GM21423 (cell line): Measurements from ENCODE around the gene GGA3.

Experiments used
- ATAC-seq: cut with Tn5 transposase; IDR thresholded peaks from one replicate; pipeline ENCODE4 v1.9.1; 2021; ENCODE audit warnings: mild to moderate bottlenecking, moderate library complexity; ENCODE audit not compliant: unreplicated experiment

Gene GGA3

DNA sequence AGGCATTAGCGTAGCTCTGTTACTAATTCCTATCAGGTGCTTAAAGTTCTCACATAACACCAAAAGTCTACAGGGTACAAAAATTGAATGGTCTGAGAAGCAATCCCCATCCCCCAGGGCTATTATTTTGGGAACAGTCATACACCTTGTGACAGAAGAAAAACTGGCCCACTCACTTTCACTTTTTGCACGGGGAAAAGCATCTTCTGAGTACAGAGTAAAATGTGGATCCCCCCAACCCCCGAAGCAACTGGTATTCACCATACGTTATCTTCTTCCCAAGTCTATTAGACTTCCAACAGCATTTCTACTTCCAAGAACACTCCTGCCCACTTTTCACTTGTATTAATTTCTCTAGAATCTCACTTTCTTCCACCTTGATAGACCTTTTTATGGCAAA, 11.8 kb downstream of the GGA3 start:
- ATAC-seq, result no peak

DNA sequence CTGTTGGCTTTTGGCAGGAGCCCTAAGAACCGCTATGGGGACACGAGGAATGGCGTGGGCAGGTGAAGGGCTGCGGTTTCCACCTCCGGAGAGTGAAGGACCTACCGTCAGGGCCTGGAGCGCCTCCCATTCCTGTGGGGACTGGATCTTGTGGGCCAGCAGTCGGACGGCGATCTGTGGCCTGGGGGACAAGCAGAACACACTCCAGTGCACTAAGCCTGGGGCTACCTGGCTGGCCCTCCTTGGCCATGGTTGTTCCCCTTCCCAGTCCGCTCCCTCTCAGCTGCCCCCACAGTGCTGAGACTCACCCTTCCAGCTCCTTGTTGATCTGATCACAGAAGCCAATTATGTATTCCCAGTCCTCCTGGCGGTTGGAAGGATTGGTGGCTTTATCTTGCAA, 15.0 kb downstream of the GGA3 start:
- no peak for ATAC-seq

DNA sequence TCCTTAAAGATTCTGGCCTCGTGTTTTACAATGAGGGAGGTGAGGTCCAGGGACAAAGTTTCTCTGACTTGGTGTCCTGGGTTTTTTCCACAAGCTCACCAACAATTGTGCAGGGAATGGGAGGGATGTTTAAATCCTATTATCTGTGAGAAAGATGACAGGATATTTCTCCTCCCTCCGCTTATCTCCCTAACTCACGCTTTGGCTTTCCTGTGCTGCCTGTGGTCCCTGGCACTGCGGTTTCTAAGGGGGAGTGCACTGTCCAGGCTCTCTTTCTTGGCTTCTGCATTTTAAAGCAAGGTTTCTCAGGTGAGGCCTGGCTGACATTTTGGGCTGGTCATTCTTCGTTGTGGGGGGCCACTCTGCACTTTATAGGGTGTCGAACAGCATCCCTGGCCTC, 16.4 kb downstream of the GGA3 start:
- ATAC-seq, result no peak

DNA sequence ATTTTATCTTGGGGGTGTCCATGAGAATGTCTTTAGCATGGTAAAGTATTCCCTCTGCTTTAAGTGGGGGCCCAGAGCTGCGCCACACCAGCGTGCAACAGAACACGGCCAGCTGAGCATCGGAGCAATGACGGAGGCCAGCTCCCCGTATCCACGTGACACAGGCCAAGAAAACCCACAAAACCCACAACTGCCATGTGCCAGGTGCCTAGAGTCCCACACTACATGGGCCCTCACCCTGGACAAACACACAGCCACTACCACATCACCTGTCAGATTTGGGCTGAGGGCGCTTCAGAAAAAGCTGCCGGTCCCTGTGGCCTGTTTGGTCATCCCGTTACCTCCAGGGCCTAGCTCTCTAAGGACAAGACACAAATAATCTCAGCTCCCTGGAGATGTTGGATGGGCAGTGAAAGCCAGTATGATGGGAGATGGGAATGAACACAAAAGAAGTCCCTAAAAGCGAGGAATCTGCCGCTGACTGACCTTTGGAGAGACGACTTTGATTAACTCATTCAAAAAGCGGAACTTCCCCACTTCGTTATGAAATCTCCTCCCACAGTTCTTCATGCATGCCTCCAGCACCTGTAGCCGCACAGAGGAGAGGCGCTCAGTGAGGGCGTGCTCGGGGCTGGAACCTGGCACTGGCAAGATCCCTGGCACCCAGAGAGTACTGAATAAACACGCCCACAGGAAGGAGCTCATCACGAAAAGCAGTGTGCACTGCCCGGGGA, 17.1 kb downstream of the GGA3 start:
- no peak for ATAC-seq

DNA sequence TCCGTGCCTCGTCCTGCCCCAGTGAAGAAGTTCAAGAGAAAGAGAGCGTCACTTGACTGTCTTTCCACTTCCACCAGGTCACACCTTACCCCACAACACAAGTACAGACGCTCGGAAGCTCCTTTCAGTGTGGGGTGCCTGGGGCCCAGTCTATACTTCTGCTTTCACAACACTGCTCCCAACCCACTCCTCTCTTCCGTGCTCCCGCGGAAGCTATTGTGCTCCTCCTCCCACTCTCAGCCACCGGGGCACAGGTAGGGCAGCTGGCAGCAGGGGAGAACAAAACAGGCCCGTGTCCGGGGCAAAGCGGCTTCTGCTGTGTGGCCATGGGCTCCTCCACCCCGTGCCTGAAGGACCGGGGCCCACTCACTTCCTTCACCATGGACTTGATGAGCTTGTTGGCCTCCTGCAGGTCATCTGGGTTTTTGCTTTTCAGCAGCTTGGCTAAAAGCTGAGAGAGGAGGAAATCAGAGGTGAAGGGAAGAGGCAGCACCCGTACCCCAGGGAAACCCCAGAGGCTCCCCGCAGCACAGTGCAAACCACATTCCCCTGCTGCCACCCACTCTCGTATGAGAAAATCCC, 18.9 kb downstream of the GGA3 start:
- ATAC-seq, result no peak

DNA sequence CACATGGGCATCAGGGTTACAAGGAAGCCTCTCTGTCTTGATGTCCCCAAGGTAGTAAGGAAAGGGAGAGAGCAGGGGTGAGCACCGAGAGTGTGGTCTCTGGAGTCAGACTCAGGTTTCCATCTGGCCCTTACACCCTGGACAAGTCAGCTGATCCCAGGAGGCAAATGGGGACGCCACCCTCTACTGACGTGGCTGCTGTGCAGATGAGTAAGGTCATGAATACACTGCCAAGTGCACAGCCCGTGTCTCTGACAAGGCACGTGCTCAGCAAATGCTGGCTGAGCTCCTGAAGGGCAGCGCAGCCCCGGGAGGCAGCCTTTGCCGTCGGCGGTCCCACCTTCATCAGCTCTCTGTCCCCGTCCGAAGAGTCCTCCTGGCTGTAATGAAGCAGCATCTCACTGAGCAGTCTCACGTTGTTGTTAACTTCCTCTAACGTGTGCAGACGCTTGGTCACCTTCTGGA, 19.4 kb downstream of the GGA3 start:
- no peak for ATAC-seq

DNA sequence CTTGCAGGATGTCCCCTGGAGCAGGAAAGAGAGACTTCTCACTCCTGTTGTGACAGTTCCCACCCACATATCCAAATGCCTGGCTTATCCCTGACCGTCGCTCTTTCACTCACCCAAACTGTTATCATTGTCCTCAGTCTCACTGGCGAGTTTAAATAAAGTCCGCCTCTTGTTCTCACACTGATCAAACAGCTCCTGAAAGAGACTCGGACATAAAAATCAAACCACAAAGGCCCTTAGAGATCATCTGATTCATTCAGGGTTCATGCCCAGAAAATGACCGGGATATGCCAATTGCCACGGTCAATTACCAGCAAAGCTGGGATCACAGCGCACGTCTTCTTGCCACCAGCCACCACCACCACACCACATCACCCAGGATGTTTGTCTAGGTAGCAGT, 19.9 kb downstream of the GGA3 start:
- no peak for ATAC-seq

DNA sequence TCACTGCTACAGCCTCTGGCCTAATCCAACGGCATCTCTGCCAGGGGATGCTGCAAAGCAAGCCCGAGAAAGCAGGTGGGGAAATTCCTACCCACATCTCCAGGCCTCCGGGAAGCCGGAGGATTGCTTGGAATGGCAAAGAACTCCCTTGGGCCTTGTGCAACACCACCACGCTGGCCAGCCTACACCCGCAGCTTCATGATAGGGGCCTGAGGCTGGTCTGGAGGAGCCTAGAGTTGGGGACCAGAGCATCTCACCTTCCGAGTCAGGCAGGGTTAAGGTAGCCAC, 20.3 kb downstream of the GGA3 start:
- ATAC-seq, result no peak

DNA sequence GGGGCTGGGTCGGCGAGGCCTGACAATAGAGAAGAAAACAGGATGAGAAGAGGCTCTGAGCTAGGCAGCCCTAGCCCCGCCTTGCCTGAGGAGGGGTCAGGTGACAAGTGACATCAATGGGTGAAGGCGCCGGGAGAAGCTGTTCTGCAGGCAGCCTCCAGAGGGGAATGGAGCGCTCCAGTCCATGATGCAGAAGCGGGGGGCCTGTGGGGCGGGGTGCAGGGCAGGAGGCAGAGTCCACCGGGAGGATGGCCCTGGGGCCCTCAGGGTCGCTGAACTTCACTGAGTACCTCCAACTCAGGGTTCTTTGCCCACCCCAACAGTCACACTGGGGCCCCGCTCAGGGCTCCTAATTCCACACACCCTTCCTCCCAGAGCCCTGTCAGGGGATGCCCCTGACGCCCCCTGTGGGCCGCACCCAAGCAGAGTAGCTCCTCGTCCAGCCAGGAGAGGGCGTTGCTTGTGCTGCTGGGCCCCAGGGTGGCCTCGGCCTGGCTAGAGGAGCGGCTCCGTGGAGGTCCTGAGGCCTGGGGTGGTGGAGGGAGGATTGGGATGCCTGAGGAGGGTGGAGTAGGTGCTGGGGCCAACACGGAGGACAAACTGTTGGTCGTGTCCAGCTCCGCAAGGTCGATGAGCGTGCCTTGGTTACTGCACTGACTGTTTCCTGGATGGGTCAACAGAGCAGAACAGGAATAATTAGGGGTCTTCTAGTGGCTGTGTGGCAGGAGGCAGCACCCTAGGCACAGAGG, 20.8 kb downstream of the GGA3 start:
- ATAC-seq, result no peak

DNA sequence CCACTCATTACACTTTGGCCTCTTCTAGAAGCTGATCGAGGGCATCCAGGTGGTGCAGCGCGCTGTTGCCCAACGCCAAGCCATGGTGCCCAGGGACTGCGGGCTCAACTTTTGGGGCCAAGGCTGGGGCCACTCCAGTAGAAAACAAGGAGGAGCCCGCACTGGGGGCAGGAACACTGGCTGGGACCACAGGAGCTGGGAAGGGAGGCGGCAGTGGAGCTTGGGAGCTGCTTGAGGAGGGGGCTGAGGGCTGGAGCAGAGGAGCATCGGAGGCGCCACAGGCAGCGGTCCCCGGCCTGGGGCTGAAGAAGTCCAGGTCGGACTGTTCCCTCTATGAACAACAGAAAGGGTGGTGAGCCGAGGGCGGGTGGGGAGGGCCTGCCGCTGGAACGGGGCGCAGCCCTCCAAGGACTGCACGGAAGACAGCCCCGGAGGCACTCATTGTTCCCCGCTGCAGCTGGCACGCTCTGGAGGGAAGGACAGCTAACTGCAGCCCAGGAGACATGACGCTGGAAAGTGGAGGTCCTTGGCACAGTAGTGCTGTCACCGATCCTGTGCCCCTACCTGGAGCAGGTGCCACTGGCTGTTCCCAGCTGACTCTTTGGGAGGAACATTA, 21.5 kb downstream of the GGA3 start:
- ATAC-seq, result no peak

DNA sequence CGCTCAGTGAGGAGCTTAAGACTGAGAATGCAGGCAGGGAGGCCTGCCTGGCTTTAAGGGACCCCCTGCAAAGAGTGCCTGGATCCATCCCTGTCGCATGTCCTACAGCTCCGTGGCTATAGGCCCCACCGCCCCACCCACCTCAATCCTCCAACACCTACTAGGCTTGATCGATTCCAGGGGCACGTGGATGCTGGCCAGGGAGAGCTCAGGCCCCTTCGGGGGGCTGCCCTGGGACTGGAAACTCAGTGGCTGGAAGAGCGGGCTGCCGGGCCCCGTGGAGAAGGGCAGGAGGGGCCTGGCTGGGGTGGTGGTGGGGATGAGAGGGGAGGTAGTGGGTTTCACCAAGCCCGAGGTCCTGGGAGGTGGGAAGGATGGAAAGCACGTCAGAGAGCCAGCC, 22.2 kb downstream of the GGA3 start:
- ATAC-seq, result no peak

DNA sequence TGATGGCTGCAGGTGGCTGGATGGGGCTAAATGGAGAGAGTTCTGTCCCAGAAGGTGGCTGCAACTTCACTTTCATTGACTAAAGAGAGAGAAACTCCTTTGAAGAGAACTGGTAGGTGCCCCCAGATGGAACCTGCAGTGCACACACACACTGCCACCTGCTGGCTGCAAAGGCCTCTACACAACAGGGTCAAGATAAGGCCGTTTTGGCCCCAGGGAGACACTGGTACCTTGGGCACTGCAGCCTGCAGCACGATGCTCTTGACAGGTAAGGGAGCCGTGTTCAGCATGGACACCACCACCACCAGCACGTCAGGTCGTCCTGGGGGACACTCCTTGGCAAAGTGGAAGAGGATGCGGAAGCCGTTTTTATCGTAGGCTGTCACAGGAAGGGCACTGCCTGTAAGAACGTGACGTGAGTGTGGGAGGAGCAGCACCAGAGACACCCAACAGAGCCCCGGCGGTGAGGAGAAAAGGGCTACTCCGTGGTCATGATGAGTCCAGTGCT, 22.7 kb downstream of the GGA3 start:
- no peak for ATAC-seq

DNA sequence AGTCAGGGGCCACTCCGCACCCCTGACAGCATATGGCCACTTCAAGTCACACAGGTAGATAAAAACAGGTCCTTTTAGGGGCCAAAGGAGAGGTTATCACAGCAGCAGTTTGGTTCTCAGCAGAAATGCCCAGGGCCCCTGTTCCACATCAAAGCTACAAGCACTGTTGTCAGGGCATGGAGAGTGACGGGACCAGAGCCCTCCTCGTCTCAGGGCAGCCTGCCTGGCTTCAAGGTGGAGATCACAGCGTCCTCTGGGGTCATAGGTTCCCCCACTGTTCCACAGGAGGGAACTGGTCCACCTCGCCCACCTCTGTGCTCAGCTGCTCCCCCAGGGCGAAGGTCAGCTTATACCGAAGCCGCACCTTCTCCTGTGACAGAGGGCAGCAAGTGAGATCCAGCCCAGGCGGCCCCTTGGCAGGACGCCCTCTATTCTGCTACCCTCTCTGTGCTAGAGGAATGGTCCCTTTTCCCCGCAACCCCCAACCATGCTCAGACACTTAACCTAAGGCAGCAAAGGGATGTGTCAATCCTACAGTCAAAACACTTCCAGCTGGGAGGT, 23.3 kb downstream of the GGA3 start:
- no peak for ATAC-seq

DNA sequence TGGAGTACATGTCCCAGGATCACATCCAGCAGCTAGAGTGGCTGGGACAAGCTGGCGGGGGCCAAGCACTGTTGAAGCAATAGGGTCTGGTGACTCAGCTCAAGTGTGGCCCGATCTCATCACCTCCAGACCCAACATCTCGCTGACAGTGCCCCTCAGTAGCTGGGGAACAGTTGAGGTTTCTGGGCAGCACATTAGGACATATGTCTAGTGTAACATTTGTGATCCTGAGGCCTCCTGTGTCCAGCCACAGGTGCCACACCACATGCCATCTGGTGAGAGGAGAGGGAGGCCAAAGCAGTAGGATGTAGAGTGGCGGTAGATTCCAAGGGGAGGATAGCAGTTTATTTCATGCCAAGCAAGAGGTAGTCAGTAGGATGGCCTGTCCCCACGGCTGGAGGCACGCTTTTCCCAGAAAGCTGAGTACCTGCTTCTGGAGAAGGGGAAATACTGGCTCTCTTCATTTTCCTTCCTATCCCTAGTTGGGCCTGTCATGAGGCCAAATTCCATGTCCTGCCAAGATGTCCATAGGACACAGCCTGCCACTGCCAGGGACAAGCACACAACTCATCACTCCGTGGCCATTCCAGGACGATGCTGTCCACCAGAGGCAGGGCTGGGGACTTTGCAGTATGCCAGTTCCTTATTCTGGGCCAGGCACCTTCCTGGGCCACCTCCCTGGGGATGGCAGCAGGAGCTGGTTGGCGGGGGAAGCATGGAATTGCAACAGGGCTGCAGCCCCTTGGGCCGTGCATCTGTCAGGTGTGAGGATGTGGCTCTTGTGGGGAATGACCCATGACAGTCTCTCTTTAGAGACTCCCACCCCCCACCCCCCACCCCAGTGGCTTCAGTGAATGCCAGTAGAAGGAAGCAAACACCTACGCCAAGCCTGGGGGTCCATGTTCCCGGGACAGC, 24.0 kb downstream of the GGA3 start:
- ATAC-seq, result no peak

DNA sequence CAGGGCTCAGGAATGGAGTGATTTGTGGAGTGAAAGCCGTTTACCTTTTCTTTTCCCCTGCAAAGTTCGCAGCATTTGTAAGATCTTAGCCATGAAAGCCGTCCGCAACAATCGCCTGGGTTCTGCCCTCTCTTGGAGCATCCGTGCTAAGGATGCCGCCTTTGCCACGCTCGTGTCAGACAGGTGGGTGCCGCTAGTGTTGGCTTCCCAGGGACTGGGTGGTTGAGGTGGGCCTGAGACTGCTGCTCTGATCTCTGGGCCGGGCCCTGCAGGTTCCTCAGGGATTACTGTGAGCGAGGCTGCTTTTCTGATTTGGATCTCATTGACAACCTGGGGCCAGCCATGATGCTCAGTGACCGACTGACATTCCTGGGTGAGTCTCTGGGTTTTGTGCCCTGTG, 28.6 kb downstream of the GGA3 start:
- no peak for ATAC-seq

DNA sequence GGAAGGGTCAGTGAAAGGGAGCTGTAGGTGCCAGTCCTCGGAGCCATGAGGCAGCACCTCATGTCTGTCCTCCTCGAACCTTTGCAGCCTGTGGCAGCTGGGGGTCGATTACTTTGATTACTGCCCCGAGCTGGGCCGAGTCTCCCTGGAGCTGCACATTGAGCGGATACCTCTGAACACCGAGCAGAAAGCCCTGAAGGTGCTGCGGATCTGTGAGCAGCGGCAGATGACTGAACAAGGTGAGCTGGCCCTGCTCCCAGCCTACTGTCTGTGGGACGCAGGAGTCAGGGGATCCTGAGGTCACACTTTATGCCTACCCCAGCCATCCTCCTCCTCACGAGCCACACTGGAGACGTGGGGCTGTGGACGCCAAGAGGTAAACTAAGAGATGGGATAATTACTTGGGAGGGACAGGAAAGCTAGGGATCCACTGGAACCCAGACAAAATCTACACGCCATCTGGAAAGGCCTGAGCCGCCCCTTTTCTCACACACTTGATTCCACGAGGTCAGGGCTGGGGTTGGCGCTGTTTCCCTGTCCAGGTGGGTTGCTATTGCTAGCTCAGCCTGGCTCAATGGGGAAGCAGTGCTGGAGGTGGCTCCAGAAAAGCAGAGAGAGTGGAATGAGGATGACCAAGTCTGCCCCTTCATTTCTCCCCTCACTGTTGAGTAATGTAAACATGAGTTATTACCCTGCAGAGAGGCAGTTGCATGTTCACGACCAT, 29.5 kb downstream of the GGA3 start:
- ATAC-seq, result no peak

DNA sequence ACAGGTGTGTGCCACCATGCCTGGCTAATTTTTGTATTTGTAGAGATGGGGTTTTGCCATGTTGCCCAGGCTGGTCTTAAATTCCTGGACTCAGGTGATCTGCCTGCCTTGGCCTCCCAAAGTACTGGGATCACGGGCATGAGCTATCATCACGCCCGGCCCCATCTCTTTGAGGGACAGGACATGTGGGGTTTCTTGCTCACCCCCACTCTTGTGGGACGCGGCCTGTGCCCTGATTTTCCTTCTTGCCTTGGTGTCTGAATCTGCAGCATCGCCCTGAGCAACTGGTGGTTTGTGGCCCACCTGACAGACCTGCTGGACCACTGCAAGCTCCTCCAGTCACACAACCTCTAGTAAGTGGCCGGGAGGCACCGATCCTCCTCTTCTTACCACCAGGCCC, 30.3 kb downstream of the GGA3 start:
- ATAC-seq, result no peak

DNA sequence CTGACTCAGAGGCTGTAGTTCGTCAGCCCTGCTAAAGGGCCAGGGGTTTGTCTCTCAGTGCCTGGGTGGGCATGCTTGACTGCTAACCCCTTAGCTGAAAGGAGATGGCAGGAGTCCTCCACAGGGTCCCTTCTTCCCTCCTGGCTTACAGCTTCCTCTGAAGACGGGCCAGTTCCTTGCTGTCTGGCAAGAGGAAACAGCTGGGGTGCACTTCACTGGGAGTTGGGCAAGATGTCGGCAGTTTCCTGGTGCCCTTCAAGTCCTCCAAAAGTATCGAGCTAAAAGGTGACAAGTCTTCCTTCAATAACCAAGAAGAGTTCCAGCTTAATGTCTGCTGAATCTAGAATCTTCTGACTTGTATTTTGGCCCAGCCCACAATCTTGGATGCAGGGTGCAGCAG, 32.6 kb downstream of the GGA3 start:
- ATAC-seq, result no peak

DNA sequence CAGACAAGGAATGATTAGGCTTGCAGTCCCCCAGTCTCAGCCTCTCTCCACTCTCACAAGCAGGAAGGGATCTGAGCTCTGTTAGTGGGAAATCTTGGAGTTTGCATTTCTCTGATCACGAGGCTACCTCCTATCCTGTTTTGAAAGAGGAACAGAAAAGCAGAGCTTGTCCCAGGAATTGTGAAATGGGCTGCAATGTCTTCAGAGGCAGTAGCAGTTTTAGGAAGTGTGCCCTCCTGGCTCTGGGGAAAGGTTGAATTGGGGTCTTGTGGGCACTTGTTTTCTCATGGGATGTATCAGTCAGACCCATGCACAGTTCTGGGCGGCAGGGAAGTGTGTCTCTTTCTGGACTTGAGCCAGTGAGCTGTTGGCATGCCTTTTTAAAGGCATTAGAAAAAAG, 33.1 kb downstream of the GGA3 start:
- ATAC-seq, result no peak

DNA sequence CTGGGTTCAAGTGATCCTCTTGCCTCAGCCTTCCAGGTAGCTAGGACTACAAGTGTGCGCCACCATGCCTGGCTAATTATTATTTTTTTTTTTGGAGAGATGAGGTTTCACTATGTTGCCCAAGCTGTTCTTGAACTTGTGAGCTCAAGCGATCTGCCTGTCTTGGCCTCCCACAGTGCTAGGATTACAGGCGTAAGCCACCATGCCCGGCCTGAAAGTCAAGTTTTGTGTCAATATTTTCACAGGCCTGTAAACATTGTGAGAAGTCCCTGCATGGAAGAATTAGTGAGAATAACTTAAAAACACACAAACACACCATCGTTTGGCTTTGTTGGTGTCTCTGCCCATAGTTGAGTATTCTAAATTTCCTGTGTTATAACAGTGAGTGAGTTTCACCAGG, 33.7 kb downstream of the GGA3 start:
- ATAC-seq, result no peak
